ENCODE data around the gene P4HA1.

P4HA1 gene

DNA sequence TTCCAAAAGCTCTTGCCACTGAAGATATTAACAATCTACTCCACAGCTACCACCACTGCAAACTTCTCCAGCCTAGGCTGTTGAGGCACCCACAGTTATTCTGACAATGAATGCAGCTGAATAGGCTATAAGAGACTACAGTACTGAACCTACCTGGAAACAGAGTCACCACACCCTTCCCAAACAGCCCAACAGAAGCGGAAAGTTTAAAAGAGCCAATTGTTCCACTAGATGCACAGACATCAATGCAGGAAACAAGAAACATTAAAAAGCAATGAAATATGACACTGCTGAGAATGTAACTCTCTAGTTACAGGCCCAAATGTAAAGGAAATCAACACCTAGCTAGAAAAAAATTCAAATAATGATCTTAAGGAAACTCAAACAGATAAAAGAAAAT, 77.6 kb downstream of the P4HA1 start:
- TF ChIP-seq REST (IDR thresholded peaks at IDR 0.05; ENCODE audit: insufficient read depth in 1 of 2, low read depth in 2 of 2, low read length in 2 of 2) (no peak), FOXP2 (optimal IDR thresholded peaks at IDR 0.05; ENCODE audit: borderline replicate concordance, extremely low read depth, extremely low read length, insufficient read depth) (no peak), SIN3A (IDR thresholded peaks at IDR 0.05; ENCODE audit: borderline replicate concordance, insufficient read depth, low read length) (no peak), POLR2AphosphoS5 (IDR thresholded peaks at IDR 0.05; ENCODE audit: low read depth, low read length) (no peak), TAF1 (IDR thresholded peaks at IDR 0.05; ENCODE audit: borderline replicate concordance, insufficient read depth, low read length) (no peak)

GRCh38 chr10:73018632-73019031, 78.0 kb downstream of the P4HA1 start:
- TF ChIP-seq REST (IDR thresholded peaks at IDR 0.05; ENCODE audit: insufficient read depth in 1 of 2, low read depth in 2 of 2, low read length in 2 of 2) (no peak), TAF1 (IDR thresholded peaks at IDR 0.05; ENCODE audit: borderline replicate concordance, insufficient read depth, low read length) (no peak), SIN3A (IDR thresholded peaks at IDR 0.05; ENCODE audit: borderline replicate concordance, insufficient read depth, low read length) (no peak), FOXP2 (optimal IDR thresholded peaks at IDR 0.05; ENCODE audit: borderline replicate concordance, extremely low read depth, extremely low read length, insufficient read depth) (no peak), POLR2AphosphoS5 (IDR thresholded peaks at IDR 0.05; ENCODE audit: low read depth, low read length) (no peak)

- TF ChIP-seq POLR2AphosphoS5 (IDR thresholded peaks at IDR 0.05; ENCODE audit: low read depth, low read length) (no peak), FOXP2 (optimal IDR thresholded peaks at IDR 0.05; ENCODE audit: borderline replicate concordance, extremely low read depth, extremely low read length, insufficient read depth) (no peak), REST (IDR thresholded peaks at IDR 0.05; ENCODE audit: insufficient read depth in 1 of 2, low read depth in 2 of 2, low read length in 2 of 2) (no peak), TAF1 (IDR thresholded peaks at IDR 0.05; ENCODE audit: borderline replicate concordance, insufficient read depth, low read length) (no peak), SIN3A (IDR thresholded peaks at IDR 0.05; ENCODE audit: borderline replicate concordance, insufficient read depth, low read length) (no peak)
These were observed 78.6 kb downstream of the P4HA1 start for GRCh38 chr10:73017955-73018480.

- no peak for TF ChIP-seq SIN3A (IDR thresholded peaks at IDR 0.05; ENCODE audit: borderline replicate concordance, insufficient read depth, low read length)
- no peak for TF ChIP-seq TAF1 (IDR thresholded peaks at IDR 0.05; ENCODE audit: borderline replicate concordance, insufficient read depth, low read length)
- no peak for TF ChIP-seq POLR2AphosphoS5 (IDR thresholded peaks at IDR 0.05; ENCODE audit: low read depth, low read length)
- TF ChIP-seq REST (IDR thresholded peaks at IDR 0.05; ENCODE audit: insufficient read depth in 1 of 2, low read depth in 2 of 2, low read length in 2 of 2): no peak
- no peak for TF ChIP-seq FOXP2 (optimal IDR thresholded peaks at IDR 0.05; ENCODE audit: borderline replicate concordance, extremely low read depth, extremely low read length, insufficient read depth)
These were observed 80.9 kb downstream of the P4HA1 start for GRCh38 chr10:73015779-73016178.

DNA sequence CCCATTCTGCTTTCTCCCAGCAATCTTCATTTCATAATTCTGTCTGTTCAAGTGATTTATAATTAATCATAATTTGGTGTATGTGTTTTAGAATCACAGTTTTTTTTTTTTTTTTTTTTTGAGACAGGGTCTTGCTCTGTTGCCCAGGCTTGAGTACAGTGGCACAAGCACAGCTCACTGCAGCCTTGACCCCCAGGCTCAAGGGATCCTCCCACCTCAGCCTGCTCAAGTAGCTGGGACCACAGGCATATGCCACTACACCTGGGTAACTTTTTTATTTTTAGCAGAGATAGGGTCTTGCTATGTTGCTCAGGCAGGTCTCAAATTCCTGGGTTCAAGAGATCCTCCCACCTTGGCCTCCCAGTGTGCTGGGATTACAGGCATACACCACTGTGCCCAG, 92.8 kb downstream of the P4HA1 start:
- no peak for TF ChIP-seq SIN3A (IDR thresholded peaks at IDR 0.05; ENCODE audit: borderline replicate concordance, insufficient read depth, low read length)
- no peak for TF ChIP-seq REST (IDR thresholded peaks at IDR 0.05; ENCODE audit: insufficient read depth in 1 of 2, low read depth in 2 of 2, low read length in 2 of 2)
- TF ChIP-seq TAF1 (IDR thresholded peaks at IDR 0.05; ENCODE audit: borderline replicate concordance, insufficient read depth, low read length): no peak
- TF ChIP-seq FOXP2 (optimal IDR thresholded peaks at IDR 0.05; ENCODE audit: borderline replicate concordance, extremely low read depth, extremely low read length, insufficient read depth): no peak
- no peak for TF ChIP-seq POLR2AphosphoS5 (IDR thresholded peaks at IDR 0.05; ENCODE audit: low read depth, low read length)
